Astrocyte of the cerebellum (primary cell): ENCODE measurements around the gene MMD2.
"Not testable (repeated sequence)": the region's sequence is repeated elsewhere in the genome, so short reads cannot be mapped to it uniquely, and the experiment has no call there.

Experiments
- DNase-seq: peaks from one replicate; pipeline ENCODE4 v3.0.0-alpha.2; 2011; ENCODE audit warnings: low read depth
- H3K4me3 ChIP-seq: 2 replicates; pipeline ENCODE4 v1.5.1; 2011; ENCODE audit warnings: mild to moderate bottlenecking, low read depth, low read length, moderate library complexity
- CTCF ChIP-seq: IDR thresholded peaks from 2 replicates; pipeline ENCODE4 v1.5.1; 2012; ENCODE audit warnings: low read length, low read depth, moderate library complexity, mild to moderate bottlenecking; ENCODE audit errors: missing control alignments
- in situ Hi-C: cut with HindIII; loops from 2 replicates; pipeline ENCODE4 v1.10.0; 2017; ENCODE audit warnings: low sequenced_read_pairs

Gene MMD2

GRCh38 chr7:4904346-4904745 is 54.6 kb downstream of the MMD2 start:
- in situ Hi-C loops: no loop called here

GRCh38 chr7:4895766-4896165 is 63.2 kb downstream of the MMD2 start:
- H3K4me3 ChIP-seq: no peak overlapping the region
- in situ Hi-C loops: no loop called here
- DNase-seq: no peak
- TF ChIP-seq CTCF: no peak

More at GRCh38 chr7:4904346-4904745, 54.6 kb downstream of the MMD2 start:
- no peak for DNase-seq
- no peak overlapping the region for H3K4me3 ChIP-seq
- no peak for TF ChIP-seq CTCF

- in situ Hi-C loops: no loop called here
- TF ChIP-seq CTCF: no peak
- no peak for DNase-seq
- no peak overlapping the region for H3K4me3 ChIP-seq
Measured at GRCh38 chr7:4894482-4894881, 64.5 kb downstream of the MMD2 start.

- no peak overlapping the region for H3K4me3 ChIP-seq
- in situ Hi-C loops: no loop called here
- no peak for DNase-seq
- no peak for TF ChIP-seq CTCF
Measured at GRCh38 chr7:4893929-4894475, 65.0 kb downstream of the MMD2 start.

- H3K4me3 ChIP-seq, DNase-seq, in situ Hi-C loops: not testable (repeated sequence)
Measured at GRCh38 chr7:4893188-4893587, 65.8 kb downstream of the MMD2 start.

- in situ Hi-C loops, DNase-seq, H3K4me3 ChIP-seq: not testable (repeated sequence)
Measured at GRCh38 chr7:4891522-4891921, 67.5 kb downstream of the MMD2 start.

GRCh38 chr7:4889682-4890081 is 69.3 kb downstream of the MMD2 start:
- H3K4me3 ChIP-seq: no peak overlapping the region
- in situ Hi-C loops: no loop called here
- TF ChIP-seq CTCF: no peak
- no peak for DNase-seq

GRCh38 chr7:4888161-4888560 is 70.8 kb downstream of the MMD2 start:
- H3K4me3 ChIP-seq: no peak overlapping the region
- TF ChIP-seq CTCF: no peak
- no peak for DNase-seq
- in situ Hi-C loops: no loop called here
